Measurements from ENCODE around the gene EXOC1.

- no peak for TF ChIP-seq POLR2A (IDR thresholded peaks at IDR 0.05; ENCODE audit: low read depth, low read length)
- no peak for TF ChIP-seq POLR2AphosphoS5 (IDR thresholded peaks at IDR 0.05; ENCODE audit: low read depth, low read length)
- no peak for TF ChIP-seq TAF1 (IDR thresholded peaks at IDR 0.05; ENCODE audit: borderline replicate concordance, low read depth, low read length)
Observed at GRCh38 chr4:55854129-55854528, 681 bp downstream of the EXOC1 start.
